ENCODE results near the gene L3MBTL2.
A peak's percentile ranks its signal among the peaks of the same experiment; 100 is the strongest.

The L3MBTL2 gene

DNA sequence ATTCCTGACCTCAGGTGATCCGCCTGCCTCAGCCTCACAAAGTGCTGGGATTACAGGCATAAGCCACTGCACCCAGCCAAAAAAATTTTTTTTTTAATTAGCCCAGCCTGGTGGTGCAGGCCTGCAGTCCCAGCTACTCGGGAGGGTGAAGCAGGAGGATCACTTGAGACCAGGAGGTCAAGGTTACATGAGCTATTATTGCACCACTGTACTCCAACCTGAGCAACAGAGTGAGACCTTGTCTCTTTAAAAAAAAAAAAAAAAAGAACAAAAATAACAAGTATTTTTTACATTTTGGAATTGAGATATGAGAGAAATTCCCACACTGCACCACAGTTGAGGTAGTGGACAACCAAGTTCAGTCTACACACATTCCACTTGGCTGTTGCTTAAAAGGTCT, 13.6 kb upstream of the L3MBTL2 start:
- ATAC-seq, result no peak
- TF ChIP-seq PPARA (CRISPR knock-in tag; IDR thresholded peaks at IDR 0.05; ENCODE audit: borderline replicate concordance), result no peak
- TF ChIP-seq OSR1 (CRISPR knock-in tag; IDR thresholded peaks at IDR 0.05), result no peak
- TF ChIP-seq, protein P1, sequence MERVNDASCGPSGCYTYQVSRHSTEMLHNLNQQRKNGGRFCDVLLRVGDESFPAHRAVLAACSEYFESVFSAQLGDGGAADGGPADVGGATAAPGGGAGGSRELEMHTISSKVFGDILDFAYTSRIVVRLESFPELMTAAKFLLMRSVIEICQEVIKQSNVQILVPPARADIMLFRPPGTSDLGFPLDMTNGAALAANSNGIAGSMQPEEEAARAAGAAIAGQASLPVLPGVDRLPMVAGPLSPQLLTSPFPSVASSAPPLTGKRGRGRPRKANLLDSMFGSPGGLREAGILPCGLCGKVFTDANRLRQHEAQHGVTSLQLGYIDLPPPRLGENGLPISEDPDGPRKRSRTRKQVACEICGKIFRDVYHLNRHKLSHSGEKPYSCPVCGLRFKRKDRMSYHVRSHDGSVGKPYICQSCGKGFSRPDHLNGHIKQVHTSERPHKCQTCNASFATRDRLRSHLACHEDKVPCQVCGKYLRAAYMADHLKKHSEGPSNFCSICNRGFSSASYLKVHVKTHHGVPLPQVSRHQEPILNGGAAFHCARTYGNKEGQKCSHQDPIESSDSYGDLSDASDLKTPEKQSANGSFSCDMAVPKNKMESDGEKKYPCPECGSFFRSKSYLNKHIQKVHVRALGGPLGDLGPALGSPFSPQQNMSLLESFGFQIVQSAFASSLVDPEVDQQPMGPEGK (CRISPR knock-in tag; IDR thresholded peaks at IDR 0.05; ENCODE audit: borderline replicate concordance), result no peak

DNA sequence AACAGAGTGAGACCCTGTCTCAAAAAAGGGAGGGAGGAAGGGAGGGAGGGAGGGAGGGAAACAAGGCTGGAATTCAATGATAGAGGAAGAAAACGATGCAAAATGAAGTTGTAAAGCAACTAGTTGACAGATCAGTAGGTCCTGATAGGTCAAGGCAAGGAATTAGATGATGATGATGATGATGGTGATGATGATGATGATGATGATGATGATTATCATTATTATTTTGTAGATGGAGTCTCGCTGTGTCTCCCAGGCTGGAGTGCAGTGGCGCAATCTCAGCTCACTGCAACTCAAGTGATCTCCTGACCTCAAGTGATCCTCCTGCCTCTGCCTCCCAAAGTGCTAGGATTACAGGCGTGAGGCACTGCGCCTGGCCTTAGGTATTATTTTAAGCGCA, 11.3 kb upstream of the L3MBTL2 start:
- ATAC-seq, result no peak

DNA sequence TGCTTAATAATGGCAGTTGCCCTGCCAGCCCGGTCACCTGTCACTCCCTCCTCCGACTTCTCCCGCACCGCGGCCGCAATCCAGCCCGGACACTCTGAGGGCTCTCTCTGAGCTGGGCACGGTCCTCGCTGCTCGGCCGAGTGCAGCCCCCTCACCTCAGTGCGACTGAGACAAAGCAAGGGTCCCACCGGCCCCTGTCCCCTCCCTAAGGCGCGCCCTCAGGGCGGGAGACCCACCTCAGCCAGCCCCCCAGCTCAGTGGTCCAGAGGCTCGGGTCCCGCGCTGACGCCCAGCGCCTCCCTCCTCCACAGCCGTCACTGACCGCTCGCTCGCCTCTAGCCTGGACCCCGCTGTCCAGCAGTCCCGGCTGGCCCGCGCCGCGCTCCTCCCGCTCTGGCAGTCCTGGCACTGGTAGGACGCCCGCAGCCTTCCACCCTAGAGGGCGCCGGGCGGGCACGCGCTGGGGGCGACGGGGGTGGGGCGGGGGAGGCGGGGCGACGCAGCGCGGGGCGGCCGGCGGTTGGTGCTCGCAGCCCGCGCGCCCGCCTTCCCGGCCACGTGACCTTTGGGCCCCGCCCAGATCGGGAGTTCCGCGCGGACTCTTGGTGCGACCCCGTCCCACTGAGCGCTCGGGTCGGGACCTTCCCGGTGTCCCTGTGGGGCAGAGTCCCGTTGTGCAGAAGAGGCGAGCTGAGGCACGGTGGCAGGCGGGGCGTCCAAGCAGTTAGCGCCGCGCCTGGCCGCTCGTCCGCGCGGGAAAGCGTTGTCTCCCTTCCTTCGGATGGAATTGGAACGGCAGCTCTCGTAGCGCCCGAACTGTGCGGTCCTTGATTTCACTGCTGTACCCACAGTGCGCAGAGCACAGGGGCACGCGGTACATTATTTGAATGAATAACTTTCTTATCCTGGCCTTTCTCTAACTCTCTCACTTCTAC, 7.8 kb upstream of the L3MBTL2 start:
- TF ChIP-seq OSR1 (CRISPR knock-in tag; IDR thresholded peaks at IDR 0.05) (no peak), ZFP3 (CRISPR knock-in tag; IDR thresholded peaks at IDR 0.05) (no peak), ZC3H10 (CRISPR knock-in tag; IDR thresholded peaks at IDR 0.05) (no peak), ARNTL (CRISPR knock-in tag; IDR thresholded peaks at IDR 0.05; ENCODE audit: borderline replicate concordance, low read depth) (no peak)
- peak; percentile 87 for ATAC-seq

More for the DNA sequence above, 11.3 kb upstream of the L3MBTL2 start:
- no peak for TF ChIP-seq ZNF565 (CRISPR knock-in tag; conservative IDR thresholded peaks at IDR 0.05; ENCODE audit: low read depth)

DNA sequence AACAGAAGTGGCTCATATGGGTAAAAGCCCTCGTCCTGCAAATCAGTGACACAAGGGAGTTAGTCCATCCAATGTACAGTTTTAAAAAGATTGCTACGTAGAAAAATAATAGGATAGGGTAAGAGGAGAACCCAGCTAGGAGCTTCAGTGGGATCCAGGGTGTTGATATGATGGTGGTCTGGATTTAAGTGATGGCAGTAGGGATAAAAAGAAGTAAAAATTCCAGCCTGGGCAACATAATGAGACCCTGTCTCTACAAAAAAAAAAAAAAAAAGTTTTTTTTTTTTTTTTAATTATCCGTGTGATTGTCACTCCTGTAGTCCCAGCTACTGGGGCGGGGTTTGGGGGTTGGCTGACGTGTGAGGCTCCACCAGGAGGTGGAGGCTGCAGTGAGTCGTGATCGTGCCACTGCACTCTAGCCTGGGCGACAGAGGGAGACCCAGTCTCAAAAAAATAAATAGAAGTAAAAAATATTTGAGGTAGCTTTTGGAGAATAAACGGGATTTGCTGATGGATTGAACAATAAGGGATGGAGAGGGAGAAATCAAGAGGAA, 7.0 kb upstream of the L3MBTL2 start:
- ATAC-seq, result peak; percentile 66

DNA sequence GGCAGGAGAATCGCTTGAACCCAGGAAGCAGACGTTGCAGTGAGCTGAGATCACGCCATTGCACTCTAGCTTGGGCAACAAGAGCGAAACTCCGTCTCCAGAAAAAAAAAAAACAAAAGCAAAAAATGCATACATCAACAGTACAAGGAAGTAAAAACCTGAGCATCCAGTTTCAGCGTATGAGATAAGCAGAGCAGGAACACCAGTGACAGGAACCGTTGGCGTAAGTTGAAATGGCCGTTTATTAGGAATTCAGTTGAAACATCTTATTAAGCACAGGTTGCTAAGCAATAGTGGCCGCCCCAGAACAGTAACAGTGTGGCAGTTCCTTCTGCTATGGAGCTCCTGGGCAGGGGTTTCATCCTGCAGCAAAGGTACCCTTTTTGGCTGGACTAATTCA, 4.0 kb upstream of the L3MBTL2 start:
- no peak for ATAC-seq
- TF ChIP-seq ZFP30 (CRISPR knock-in tag; IDR thresholded peaks at IDR 0.05) (no peak), TOX (CRISPR knock-in tag; IDR thresholded peaks at IDR 0.05; ENCODE audit: borderline replicate concordance) (no peak), CSDC2 (CRISPR knock-in tag; IDR thresholded peaks at IDR 0.05) (no peak), ESRRG (CRISPR knock-in tag; IDR thresholded peaks at IDR 0.05) (no peak), BACH2 (CRISPR knock-in tag; IDR thresholded peaks at IDR 0.05; ENCODE audit: borderline replicate concordance) (no peak), GLIS3 (CRISPR knock-in tag; IDR thresholded peaks at IDR 0.05) (no peak)
- TF ChIP-seq, protein P1 (CRISPR knock-in tag; IDR thresholded peaks at IDR 0.05; ENCODE audit: borderline replicate concordance), result no peak
- TF ChIP-seq, protein P2, sequence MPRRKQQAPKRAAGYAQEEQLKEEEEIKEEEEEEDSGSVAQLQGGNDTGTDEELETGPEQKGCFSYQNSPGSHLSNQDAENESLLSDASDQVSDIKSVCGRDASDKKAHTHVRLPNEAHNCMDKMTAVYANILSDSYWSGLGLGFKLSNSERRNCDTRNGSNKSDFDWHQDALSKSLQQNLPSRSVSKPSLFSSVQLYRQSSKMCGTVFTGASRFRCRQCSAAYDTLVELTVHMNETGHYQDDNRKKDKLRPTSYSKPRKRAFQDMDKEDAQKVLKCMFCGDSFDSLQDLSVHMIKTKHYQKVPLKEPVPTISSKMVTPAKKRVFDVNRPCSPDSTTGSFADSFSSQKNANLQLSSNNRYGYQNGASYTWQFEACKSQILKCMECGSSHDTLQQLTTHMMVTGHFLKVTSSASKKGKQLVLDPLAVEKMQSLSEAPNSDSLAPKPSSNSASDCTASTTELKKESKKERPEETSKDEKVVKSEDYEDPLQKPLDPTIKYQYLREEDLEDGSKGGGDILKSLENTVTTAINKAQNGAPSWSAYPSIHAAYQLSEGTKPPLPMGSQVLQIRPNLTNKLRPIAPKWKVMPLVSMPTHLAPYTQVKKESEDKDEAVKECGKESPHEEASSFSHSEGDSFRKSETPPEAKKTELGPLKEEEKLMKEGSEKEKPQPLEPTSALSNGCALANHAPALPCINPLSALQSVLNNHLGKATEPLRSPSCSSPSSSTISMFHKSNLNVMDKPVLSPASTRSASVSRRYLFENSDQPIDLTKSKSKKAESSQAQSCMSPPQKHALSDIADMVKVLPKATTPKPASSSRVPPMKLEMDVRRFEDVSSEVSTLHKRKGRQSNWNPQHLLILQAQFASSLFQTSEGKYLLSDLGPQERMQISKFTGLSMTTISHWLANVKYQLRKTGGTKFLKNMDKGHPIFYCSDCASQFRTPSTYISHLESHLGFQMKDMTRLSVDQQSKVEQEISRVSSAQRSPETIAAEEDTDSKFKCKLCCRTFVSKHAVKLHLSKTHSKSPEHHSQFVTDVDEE (CRISPR knock-in tag; IDR thresholded peaks at IDR 0.05), result no peak

More for the DNA sequence above, 7.0 kb upstream of the L3MBTL2 start:
- TF ChIP-seq, protein P3, sequence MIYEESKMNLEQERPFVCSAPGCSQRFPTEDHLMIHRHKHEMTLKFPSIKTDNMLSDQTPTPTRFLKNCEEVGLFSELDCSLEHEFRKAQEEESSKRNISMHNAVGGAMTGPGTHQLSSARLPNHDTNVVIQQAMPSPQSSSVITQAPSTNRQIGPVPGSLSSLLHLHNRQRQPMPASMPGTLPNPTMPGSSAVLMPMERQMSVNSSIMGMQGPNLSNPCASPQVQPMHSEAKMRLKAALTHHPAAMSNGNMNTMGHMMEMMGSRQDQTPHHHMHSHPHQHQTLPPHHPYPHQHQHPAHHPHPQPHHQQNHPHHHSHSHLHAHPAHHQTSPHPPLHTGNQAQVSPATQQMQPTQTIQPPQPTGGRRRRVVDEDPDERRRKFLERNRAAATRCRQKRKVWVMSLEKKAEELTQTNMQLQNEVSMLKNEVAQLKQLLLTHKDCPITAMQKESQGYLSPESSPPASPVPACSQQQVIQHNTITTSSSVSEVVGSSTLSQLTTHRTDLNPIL (CRISPR knock-in tag; IDR thresholded peaks at IDR 0.05; ENCODE audit: low read depth), result no peak
- TF ChIP-seq TCF4 (CRISPR knock-in tag; IDR thresholded peaks at IDR 0.05; ENCODE audit: borderline replicate concordance) (no peak), CSDC2 (CRISPR knock-in tag; IDR thresholded peaks at IDR 0.05) (no peak), RARB (CRISPR knock-in tag; IDR thresholded peaks at IDR 0.05) (no peak), PPARA (CRISPR knock-in tag; IDR thresholded peaks at IDR 0.05; ENCODE audit: borderline replicate concordance) (no peak), ARNTL (CRISPR knock-in tag; IDR thresholded peaks at IDR 0.05; ENCODE audit: borderline replicate concordance, low read depth) (no peak), ZFP3 (CRISPR knock-in tag; IDR thresholded peaks at IDR 0.05) (no peak), GLIS3 (CRISPR knock-in tag; IDR thresholded peaks at IDR 0.05) (no peak), TOX (CRISPR knock-in tag; IDR thresholded peaks at IDR 0.05; ENCODE audit: borderline replicate concordance) (no peak), OSR1 (CRISPR knock-in tag; IDR thresholded peaks at IDR 0.05) (no peak)
- TF ChIP-seq, protein P4, sequence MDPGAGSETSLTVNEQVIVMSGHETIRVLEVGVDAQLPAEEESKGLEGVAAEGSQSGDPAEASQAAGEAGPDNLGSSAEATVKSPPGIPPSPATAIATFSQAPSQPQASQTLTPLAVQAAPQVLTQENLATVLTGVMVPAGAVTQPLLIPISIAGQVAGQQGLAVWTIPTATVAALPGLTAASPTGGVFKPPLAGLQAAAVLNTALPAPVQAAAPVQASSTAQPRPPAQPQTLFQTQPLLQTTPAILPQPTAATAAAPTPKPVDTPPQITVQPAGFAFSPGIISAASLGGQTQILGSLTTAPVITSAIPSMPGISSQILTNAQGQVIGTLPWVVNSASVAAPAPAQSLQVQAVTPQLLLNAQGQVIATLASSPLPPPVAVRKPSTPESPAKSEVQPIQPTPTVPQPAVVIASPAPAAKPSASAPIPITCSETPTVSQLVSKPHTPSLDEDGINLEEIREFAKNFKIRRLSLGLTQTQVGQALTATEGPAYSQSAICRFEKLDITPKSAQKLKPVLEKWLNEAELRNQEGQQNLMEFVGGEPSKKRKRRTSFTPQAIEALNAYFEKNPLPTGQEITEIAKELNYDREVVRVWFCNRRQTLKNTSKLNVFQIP (CRISPR knock-in tag; IDR thresholded peaks at IDR 0.05; ENCODE audit: borderline replicate concordance, low read depth), result no peak
- TF ChIP-seq, protein P1 (CRISPR knock-in tag; IDR thresholded peaks at IDR 0.05; ENCODE audit: borderline replicate concordance), result no peak
